Activated CD8-positive, alpha-beta memory T cell treated with anti-CD3 and anti-CD28 coated beads, Interleukin-2, amount 50 U/mL, for 1 hour (primary cell): ENCODE measurements around the gene TEAD1.

Experiments
- DNase-seq: peaks from one replicate; pipeline ENCODE4 v3.0.0-alpha.2; 2020; ENCODE audit errors: extremely low read depth

Gene TEAD1

DNA sequence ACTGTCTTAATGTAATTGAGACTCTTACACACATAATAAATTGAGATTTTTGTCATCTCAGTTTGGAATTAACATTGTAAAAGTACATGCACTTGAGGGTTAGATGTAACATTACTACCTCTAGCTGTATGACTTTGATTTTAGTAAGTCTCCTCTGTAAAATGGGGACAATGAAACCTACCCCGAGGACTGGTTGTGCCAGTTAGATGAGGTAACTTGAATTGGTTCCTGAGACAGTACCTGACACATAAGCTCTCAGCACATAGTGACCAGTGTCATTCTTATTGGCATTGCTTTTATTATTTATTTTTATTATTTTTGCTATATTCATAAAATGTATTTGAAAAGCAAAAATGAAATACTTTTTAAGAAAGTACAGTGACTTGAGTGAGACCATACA, 114.8 kb downstream of the TEAD1 start:
- DNase-seq, result no peak

DNA sequence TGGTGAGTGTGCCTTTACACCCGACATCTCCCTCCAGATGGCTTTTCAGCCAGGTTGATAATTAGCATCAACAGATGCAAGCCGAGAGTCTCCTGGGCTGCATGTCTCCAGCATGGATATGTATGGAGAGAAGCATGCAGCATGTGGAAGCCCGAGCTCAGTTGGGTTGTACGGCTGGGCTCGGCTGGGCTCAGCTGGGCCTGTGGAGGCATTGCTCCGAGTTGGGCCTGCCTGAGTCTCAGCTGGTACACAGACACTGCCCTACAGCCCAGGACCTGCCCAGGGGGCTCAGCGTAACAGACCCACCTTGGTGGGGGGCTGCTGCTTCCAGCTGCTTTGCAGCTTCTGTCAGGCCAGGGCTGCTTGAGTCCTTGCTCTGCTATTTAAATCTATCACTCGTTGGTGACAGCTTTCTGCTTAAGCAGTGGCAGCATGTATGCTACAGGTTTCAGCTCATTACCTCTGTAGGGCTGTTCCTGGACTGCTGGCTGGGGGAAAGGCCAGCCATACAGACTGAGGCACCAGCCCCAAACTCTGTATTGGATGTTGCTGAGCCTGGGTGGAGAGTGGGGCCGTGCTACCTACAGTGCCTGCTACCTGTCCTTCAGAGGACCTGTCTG, 115.5 kb downstream of the TEAD1 start:
- no peak for DNase-seq

DNA sequence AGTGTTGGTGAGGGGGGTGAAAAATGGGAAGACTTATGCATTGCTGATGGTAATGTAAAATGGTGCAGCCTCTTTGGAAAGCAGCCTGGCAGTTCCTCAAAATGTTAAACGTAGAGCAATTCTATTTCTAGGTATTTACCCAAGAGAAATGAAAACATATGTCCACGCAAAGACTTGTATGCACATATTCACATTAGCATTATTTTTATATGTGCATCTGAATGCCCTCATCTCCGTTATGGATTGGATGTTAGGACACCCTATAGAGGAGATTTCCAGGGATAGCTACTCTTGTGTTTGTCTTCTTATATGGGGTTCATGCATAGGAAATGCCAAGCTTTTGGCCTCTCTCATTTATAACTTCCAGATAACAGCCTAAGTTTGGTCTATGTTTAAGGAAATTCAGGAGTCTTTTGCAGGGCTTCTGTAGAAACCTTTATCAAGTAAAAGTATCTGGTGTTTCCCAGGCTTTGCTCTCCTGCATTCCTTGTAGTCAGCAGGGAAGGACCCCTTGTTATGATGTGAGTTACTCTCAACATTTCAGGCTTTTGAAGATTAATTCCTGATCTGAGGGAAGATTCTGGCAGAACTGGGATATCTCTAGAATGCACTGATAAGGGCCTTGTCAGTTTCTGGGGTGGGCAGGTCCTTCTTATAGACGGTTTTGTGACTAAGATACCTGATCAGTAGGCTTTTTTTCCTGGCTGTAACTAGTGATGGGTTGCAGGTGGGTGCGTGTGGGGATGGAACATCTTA, 116.8 kb downstream of the TEAD1 start:
- DNase-seq, result no peak

DNA sequence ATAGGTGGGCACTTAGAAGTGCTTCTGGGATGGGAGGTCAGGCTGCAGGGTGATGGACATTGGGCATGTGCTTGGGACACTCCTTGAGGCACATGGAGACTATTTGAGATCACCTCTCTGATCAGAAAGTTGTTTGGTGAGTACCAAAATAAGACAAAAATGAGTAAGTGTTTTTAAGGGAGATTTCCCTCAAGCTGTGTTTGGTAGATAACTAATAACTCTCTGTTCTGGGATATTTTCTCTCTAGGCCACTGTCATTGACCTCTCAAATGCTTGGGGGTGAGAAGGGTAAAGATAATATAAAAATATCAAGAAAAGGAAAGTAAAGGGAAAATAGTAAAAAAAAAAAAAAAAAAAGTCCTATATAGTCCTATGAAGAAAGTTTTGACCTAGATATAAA, 117.8 kb downstream of the TEAD1 start:
- no peak for DNase-seq

DNA sequence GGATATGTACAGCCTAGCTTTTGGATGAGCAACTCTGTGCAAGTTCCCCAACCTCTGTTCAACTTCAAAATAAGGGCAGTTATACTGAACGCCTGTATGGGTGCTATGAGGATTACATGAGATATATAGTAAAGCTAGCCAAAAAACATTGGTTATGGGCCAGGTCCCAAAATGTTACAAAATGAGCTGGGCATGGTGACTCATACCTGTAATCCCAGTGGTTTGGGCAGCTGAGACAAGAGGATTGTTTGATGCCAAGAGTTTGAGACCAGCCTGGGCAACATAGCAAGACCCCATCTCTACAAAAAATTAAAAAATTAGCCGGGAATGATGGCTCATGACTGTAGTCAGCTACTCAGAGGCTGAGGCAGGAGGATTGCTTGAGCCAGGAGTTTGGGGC, 118.4 kb downstream of the TEAD1 start:
- no peak for DNase-seq

DNA sequence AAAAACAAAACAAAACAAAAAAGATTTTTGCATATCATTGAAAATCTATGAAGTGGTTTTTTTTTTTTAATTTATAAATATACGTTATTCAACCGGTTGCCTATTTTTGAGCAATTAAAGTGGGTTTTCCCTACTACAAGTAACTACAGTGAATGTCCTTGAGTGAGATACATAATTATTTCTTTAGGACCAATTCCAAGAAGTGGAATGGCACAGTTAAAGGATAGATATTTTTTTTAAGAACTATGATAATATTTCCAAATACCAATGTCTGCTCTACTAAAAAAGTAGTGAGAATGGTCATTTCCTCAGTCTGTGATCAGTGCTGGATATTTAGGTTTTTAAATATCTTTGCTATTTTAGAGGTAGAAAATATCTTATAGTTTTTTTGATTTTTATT, 118.8 kb downstream of the TEAD1 start:
- DNase-seq, result no peak

DNA sequence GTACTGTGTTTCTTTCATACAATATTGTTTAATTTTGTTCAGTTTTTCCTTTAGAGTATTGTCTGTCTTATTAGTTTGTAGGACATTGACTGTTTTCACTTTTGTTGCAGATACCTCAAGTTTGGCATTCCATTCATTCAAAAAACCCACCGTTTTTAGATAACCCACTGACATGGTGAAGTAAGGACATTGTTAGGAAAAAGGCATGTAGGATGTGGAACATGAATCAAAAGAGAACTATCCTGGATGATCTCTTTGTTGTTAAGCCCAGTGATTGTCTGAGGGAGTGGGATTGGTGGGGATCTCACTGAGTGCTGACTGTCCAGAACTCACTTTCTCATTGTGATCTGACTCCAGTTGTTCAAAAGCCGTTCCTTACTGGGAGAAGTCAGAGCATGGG, 119.3 kb downstream of the TEAD1 start:
- DNase-seq, result no peak

DNA sequence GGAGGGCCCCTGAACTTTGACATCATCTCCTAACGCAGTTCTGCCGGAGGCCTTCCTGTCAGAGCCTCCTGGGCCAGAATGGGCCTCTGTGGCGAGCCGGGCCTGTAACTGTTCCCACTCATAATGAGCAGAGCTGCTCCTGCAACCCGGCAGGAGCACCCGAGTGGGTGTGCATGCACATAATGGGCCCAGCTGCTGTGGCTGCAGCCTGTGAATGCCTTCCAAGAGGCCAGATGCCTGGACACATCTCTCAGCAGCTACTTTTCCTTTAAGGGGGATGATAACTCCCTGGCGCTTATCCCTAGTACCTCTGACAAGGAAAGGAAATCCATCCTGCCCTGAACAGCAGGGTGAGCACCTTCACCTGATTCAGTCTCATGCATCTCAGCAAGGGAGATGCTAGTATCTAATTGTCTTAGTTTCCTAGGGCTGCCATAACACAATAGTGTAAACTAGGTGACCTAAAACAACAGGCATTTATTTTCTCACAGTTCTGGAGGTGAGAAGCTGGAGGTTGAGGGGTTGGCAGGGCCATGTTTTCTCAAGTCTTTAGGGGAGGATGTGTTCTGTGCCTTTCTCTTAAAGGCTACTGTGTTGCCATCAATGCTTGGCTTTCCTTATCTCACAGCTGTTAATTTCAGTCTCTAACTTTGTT, 120.5 kb downstream of the TEAD1 start:
- DNase-seq, result no peak

DNA sequence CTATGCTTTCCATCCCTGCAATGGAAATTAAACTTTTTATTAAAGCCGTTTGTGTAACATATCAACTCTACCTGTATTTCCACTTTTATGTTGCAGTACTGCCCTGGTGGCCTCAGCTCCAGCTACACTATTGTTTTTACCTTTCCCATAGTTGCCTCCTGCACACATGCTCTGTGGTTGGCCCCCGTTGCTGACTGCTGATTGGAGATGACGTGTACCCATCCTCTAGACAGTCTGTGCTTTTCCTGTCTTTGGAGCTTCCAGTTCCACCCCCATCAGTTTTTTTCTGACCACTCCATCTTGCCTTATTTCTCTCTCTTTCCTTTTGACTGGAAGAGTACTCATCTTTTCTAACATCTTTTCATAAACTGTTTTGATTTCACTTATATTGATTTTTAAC, 123.8 kb downstream of the TEAD1 start:
- no peak for DNase-seq

DNA sequence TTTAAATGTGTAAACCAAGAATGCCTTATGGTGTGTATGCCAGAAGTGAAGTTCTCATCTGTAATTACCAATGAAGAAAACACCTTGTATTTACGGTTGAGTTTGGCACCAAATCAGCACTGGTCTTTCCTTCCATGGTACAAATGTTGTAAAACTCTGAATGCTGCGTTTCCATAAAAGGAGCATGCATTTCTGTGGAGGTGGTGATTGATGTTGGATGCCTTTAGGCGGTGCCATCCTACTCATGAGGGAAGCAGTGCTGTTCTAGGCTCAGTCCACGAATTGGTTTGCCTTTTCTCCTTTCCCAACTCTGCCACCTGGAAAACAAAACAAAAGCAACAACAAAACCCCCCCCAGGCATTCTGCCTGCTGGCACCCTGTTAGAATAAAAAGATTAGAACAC, 124.4 kb downstream of the TEAD1 start:
- DNase-seq, result no peak

DNA sequence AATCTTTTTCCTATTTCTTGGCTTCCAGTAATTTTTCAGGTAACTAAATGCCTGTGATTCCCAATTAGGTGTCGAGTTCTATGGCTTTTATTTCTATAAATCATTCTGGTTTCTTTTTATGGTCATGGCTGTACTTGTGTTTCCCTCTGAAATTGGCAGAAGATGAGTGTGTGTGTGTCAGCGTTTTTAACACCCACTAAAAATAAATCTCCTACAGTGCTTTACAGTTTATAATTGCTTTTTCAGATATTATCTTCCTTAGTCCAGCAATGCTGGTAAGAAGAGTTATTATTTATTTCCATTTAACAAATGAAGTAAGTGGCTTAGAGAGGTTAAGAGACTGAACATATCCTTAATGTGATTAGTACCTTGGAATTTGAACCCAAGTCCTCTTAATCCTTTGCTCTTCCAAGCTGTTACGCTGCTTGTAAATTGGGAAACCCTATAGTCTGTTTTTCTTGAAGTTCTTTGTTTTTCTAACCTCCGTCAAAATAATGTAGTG, 125.2 kb downstream of the TEAD1 start:
- DNase-seq, result no peak

DNA sequence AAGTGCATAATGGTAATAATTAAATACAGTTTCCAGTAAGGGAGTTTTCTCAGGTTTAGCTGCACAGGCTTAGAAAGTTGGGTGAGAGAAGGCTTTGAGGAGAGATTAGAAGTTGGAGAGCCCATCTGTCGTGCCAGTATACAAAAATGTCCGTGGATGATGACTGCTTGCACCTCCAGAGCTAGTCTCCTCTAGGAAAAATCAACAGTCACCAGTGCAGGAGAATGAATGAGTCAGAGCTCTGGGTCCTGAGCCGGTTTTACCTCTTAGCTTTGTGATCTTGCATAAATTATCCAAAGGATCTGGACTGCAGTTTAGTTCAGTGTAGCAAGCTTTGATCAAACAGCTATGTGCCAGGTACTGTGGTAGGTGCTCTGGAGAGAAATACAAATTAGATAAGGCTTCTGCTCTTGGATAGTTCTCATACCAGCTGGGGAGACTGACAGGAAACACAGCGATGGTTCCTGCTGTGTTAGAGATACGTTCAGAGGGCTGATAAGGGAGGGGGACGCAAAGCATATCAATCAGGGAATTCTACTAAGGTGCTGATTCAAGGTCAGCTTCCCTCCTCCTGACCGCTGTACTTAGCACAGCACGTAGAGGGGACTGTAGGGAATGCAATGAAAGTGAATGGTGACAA, 125.9 kb downstream of the TEAD1 start:
- DNase-seq, result no peak

DNA sequence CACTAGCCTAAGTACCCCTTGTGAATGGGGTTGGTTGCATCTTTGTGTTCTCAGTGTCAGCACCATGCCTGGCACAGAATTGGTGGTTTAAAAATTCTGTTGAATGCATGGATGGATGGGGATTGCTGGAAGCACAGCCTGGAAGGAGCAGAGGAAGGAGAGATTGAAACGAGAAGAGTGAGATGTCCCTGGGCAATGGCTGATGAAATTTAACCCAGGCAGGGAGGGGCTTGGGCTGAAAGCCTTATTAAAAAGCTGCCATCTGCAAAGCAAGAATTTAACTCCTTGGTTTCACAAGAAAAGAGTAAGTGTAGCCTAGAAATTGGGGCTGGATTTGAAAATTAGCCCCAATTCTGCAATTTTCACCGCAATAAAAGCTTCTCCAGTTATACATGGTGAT, 126.7 kb downstream of the TEAD1 start:
- no peak for DNase-seq

DNA sequence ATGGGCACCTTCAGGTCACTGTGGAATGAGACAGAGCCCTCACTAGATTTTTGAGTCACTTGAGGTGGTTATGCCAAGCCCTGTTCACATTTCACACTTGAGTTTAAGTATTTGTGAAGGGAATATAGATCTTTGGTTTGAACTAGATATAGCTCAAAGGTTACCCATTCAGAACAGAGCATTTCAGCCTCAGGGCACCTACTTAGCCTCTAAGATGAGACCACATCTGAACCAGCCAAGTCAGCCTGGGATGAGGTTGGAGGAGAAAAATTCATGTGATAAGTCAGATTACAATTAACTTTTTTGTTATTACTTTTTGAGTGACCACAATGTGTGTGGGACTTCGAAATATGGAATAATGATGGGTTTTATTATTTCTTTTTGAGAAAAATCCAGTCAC, 127.8 kb downstream of the TEAD1 start:
- no peak for DNase-seq

DNA sequence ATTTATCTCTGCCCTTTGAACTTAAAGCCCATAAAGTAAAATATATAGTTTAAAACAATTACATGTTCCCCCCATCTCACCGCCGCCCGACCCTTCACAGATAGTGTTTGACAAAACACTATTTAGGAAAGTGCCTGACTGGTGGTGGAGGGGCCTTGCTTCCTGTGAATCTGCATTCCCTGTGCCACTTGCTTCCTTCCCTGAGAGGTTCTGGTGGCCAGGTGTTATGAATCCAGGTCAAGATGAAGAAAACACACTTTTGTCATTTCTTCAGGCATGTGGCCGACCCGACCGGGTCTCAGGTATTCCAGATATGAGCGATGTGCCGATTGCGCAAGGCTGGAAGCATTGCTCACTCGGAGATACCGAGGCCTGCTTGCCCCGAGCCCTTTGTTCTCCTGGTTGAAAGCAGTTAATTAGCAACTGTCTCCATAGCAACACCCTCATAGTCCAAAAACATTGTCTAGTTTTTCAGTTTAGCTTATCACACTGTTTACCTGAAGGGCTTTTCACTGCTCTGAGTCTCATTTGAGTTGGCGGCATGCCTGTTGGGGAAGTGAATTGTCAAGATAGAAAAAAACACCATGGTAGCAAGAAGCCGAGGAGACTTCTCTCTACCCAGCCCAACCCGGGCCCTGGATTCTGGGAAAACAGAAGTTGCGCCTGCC, 128.3 kb downstream of the TEAD1 start:
- no peak for DNase-seq

DNA sequence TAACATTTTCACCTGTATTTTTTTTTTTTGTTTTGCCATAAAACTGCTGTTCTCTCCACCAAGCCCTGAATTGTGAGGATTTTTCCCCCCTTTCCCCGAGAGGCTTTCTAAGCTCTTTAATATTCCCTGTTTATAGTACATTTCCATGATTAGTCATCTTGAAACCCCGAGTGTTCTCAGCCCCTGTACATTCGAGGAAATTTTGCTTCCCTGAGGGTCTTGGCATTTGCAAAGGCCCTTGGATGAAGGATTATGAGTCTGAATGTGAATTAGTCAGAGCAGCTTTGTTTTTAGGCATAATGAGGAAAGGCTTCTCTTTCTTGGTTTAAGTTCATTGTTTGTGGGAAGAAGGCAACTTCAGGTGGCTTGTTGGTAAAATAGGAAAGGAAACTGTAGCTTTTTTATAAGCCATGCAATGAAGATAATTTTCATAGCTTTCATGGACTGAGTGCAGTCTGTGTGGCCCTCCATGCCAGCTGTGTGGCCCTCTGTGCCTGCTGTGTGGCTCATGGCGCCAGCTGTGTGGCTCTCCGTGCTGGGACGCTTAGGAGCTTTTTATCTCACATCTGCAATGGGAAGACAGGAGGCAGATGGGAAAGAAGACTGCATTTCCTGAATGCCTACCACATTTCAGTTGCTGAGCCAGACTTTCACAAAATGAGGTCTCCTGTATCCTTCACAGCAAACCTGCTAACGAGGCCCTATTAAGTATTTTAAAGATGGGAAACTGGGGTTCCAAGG, 129.0 kb downstream of the TEAD1 start:
- DNase-seq, result no peak

DNA sequence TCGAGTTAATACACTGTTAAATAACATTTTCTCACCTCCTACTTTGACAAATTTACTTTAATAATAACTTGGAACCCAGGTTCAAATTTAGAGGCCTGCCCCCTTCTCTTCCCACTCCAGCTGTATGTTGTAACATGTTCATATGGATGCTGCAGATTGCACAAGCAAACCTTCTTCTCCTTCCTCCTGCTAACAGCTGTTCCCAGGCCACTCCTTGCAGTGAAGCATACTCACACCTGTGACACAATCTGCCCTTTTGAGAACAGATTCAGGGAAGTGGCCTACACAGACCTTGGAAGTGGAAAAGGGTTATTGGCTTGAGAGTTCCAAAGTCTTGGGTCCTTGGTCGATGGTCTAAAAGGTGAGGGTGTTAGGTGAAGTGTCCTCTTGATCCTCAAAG, 131.9 kb downstream of the TEAD1 start:
- no peak for DNase-seq

DNA sequence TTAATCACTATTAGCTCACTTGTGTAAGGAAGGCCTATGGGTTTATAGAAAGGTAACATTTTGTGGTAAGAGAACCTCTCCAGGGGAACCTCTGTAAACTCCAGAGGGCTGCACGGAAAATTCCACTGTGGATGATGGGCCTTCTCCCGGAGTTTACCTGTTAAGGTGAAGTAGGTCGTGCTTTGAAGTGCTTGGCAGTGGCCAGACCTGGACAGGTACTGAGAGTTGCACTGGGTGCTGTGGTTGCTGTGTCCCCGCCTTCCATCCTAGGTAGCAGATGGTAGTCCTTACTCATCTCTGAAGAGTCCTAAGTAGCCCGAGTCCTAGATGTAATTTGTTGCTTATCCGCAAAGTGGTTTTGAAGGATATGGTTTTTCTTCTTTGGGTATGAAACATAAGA, 133.4 kb downstream of the TEAD1 start:
- DNase-seq, result no peak

DNA sequence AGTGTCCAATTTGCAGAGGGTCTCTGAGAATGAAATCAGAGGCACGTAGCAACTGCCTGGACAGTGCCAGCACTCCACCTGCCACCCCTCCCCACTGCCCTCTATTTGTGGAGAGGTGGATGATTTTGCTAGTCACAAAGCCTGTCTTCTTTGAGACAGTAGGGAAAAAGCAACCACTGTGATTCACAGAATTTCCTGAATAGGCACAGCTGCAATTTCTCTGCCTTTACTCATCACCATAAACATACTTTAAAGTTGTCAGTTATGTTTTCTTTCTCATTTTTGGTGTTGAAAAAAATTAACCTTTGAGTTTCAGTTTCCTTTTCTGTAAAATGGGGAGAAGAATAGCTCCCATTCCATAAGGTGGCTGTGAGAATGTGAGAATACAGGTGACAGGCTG, 134.3 kb downstream of the TEAD1 start:
- no peak for DNase-seq

DNA sequence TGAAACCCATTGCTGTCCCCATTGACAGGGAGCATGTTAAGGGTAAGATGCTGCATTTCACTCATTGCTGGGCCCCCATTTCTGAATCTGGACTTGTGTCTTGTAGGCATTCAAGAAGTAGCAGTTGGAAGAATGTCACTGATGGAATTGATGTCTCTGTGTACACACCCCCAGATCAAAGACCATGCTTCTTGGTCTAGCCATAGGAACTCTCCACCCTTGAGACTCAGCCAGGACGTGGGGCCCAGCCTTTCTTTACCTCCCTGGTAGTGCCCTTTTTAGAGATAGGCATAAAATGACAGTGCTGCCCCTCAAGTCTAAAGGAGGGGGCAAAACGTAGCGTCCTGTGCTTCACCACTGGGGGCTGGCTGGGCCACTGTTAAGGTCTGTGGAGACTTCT, 135.1 kb downstream of the TEAD1 start:
- no peak for DNase-seq

DNA sequence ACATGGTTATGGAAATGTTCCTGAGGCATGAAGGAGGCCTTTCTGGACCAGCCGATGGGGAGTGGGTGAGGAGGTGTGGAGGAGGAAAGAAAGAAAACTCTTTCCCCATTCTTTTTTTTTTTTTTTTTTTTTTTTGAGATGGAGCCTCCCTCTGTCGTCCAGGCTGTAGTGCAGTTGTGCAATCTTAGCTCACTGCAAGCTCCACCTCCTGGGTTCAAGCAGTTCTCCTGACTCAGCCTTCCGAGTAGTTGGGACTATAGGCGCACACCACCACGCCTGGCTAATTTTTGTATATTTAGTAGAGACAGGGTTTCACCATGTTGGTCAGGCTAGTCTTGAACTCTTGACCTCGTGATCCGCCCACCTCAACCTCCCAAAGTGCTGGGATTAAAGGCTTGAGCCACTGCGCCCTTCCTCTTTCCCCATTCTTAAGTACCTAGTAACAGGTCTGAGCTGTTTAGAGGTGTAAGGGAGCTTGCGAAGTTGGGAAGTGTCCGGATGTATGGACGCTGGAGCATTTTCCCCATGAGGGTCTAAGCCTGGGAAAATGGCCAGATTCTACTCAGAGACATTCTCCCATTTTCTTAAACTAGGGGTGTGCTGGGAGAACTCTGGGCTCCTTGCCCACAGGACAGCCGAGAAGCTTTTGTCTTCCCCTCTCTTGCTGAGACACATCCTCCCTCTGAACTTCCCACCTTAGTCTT, 135.8 kb downstream of the TEAD1 start:
- no peak for DNase-seq
